Measurements from ENCODE around the gene GFPT1. TPM values are rescaled to one million over a fixed set of nuclear protein-coding genes. Genes with fewer than 3 reads are reported as not detected.

Gene GFPT1
- total RNA-seq, 1 donor from 2014 or later: 126 TPM

DNA sequence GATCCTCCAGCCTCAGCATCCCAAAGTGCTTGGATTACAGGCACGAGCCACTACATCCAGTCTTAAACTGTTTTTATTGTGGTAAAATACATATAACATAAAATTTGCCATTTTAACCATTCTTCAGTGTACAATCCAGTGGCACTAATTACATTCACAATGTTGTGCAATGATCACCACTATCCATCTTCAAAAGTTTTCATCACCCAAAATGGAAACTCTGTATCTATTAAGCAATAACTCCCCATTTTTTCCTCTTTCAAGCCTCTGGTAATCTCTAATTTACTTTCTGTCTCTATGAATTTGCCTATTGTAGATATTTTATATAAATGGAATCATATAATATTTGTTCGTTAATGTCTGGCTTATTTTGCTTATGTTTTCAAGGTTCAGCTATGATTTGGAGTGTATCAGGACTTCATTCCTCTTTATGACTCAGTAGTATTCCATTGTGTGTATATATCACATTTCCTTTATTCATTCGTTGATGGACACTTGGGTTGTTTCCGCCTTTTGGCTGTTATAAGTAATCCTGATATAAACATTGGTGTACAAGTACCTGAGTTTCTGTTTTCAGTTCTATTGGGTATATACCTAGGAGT lies 71.8 kb downstream of the GFPT1 start:
- no peaks in the 10 kb centered on the region for H3K27me3 ChIP-seq (ENCODE audit: insufficient read depth, low read length)
- no peaks in the 10 kb centered on the region for H3K9me3 ChIP-seq (ENCODE audit: insufficient read depth, low read depth, low read length)
- Mint-ChIP-seq H3K27ac (ENCODE audit: unreplicated experiment) (no peak overlapping the region), H3K27me3 (ENCODE audit: low read depth, unreplicated experiment) (no peaks in the 10 kb centered on the region), H3K4me3 (ENCODE audit: unreplicated experiment) (no peak overlapping the region), H3K36me3 (ENCODE audit: low read depth, unreplicated experiment) (peaks cover 26% of the 10 kb centered on the region), H3K9me3 (ENCODE audit: unreplicated experiment) (peaks cover 4% of the 10 kb centered on the region), H3K4me1 (ENCODE audit: low read depth, unreplicated experiment) (peaks cover 2% of the 10 kb centered on the region)
- TF ChIP-seq CTCF (IDR thresholded peaks at IDR 0.05; ENCODE audit: insufficient read depth, low read depth, low read length) (no peak), EZH2 (IDR thresholded peaks at IDR 0.05; ENCODE audit: insufficient read depth, low read length) (no peak)
- H3K4me1 ChIP-seq (ENCODE audit: insufficient read depth, low read length): no peaks in the 10 kb centered on the region
- no peaks in the 10 kb centered on the region for H4K20me1 ChIP-seq (ENCODE audit: insufficient read depth, low read length)
- no peak overlapping the region for H3K27ac ChIP-seq (ENCODE audit: low read depth, low read length)
- DNase-seq (ENCODE audit: low read depth): no peak
- FAIRE-seq: no peak
- H3K9ac ChIP-seq (ENCODE audit: low read length): no peak overlapping the region
- no peaks in the 10 kb centered on the region for H3K79me2 ChIP-seq (ENCODE audit: insufficient read depth, low read length)
- no peak overlapping the region for H2AFZ ChIP-seq (ENCODE audit: low read depth, low read length)
- no peak overlapping the region for H3K4me3 ChIP-seq (ENCODE audit: insufficient read depth, low read depth, low read length)
- peaks cover 5% of the 10 kb centered on the region for H3K36me3 ChIP-seq (ENCODE audit: insufficient read depth, low read length)
- no peak overlapping the region for H3K4me2 ChIP-seq (ENCODE audit: low read length)

GRCh38 chr2:69311024-69311416 lies 76.0 kb downstream of the GFPT1 start:
- H3K36me3 Mint-ChIP-seq (ENCODE audit: low read depth, unreplicated experiment): peaks cover 13% of the 10 kb centered on the region
- no peak overlapping the region for H3K27ac Mint-ChIP-seq (ENCODE audit: unreplicated experiment)
- H2AFZ ChIP-seq (ENCODE audit: low read depth, low read length): no peak overlapping the region
- FAIRE-seq (no peak), DNase-seq (ENCODE audit: low read depth) (no peak)
- H3K36me3 ChIP-seq (ENCODE audit: insufficient read depth, low read length): no peaks in the 10 kb centered on the region
- no peak overlapping the region for H3K4me3 Mint-ChIP-seq (ENCODE audit: unreplicated experiment)
- H3K4me3 ChIP-seq (ENCODE audit: insufficient read depth, low read depth, low read length): no peak overlapping the region
- H3K27me3 Mint-ChIP-seq (ENCODE audit: low read depth, unreplicated experiment): peaks cover under 1% of the 10 kb centered on the region
- no peak overlapping the region for H3K27ac ChIP-seq (ENCODE audit: low read depth, low read length)
- TF ChIP-seq EZH2 (IDR thresholded peaks at IDR 0.05; ENCODE audit: insufficient read depth, low read length) (no peak), CTCF (IDR thresholded peaks at IDR 0.05; ENCODE audit: insufficient read depth, low read depth, low read length) (no peak)
- H3K79me2 ChIP-seq (ENCODE audit: insufficient read depth, low read length): no peaks in the 10 kb centered on the region
- H3K27me3 ChIP-seq (ENCODE audit: insufficient read depth, low read length): no peaks in the 10 kb centered on the region
- no peak overlapping the region for H3K9ac ChIP-seq (ENCODE audit: low read length)
- H3K9me3 Mint-ChIP-seq (ENCODE audit: unreplicated experiment): peaks cover 4% of the 10 kb centered on the region
- peaks cover 3% of the 10 kb centered on the region for H3K4me1 Mint-ChIP-seq (ENCODE audit: low read depth, unreplicated experiment)
- no peaks in the 10 kb centered on the region for H3K9me3 ChIP-seq (ENCODE audit: insufficient read depth, low read depth, low read length)
- H3K4me2 ChIP-seq (ENCODE audit: low read length): no peak overlapping the region
- no peaks in the 10 kb centered on the region for H4K20me1 ChIP-seq (ENCODE audit: insufficient read depth, low read length)
- peaks cover 19% of the 10 kb centered on the region for H3K4me1 ChIP-seq (ENCODE audit: insufficient read depth, low read length)

All from astrocyte (in vitro differentiated cells and primary cell).